Activated naive CD4-positive, alpha-beta T cell treated with anti-CD3 and anti-CD28 coated beads, Interleukin-2, amount 50 U/mL, for 16 hours (primary cell): Measurements from ENCODE around the gene PTAR1.
A peak's percentile ranks its signal among the peaks of the same experiment; 100 is the strongest.

Experiments
- DNase-seq: peaks from one replicate; pipeline ENCODE4 v3.0.0-alpha.2; 2020

Gene PTAR1

DNA sequence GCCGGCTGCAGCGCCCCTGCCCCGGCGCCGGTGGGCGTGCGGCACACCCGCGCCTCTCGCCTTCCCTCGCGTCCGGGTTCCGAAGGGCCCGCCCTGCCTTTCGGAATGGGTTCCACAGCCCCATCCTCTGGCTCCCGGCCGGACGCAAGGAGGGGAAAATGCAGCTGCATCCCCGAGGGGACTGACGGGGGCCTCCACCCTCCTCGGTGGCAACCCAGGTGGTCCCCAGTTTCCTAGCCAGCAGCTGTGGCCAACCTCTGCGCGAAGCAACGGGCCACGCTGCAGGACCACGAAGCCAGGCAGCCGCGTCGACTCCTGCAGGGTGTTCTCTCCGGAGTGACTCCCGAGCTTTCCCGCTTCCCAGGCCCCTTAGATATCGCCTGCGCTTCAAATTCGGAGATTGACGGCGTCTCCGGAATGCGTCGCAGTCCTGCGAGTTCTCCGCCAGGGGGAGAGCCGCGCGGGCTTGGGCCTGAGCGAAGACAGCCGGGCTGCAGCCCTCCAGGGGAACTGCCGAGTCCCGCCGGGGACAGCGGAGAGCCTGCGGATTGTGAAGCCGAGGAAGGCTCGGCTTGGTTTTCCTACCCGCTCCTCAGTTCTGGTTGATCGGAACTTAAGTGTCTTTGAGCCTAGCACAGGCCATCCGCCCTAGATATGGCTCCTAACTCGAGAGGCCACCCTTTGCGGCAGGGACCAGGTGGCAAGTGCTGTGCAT is 87.1 kb downstream of the PTAR1 start:
- peak; percentile 78 for DNase-seq

DNA sequence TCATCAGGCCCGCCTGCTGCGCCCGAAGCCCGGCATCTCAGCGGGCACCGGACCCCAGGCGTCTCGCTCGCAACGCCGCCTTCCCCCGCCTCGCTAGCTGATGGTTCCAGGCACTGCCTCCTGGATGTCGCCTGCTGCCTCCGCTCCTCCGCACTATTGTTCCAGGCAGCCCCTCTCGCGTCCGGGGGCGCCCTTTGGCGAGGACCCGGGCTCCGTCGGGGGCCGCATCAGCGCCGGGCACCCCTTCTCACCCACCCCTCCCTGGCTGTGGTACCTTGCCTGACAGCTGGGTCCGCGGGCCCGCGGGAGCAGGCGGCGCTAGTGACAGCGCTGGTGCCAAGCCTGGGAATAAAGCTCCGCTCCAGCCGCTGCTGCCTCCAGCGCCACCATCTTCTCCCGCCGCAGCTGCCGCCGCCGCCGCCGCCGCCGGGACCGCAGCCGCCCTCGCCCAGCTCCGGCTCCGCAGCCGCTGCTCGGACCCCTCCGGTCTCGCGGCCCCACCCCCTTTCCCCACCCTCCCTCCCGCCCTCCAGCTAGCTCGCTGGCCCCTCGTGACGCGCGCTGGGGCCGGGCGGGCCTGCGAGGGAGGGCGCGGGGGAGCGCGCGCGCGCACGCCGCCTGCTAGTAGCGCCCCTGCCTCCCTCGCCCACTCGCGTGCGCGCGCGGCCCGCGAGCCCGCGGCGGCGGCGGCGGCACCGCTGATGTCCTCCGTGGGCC is 87.8 kb downstream of the PTAR1 start, which contains the start of gene APBA1:
Gene APBA1 (minus strand): TSS at position 493 of the 717 bp plus-strand sequence.
- DNase-seq = peak; percentile 67

DNA sequence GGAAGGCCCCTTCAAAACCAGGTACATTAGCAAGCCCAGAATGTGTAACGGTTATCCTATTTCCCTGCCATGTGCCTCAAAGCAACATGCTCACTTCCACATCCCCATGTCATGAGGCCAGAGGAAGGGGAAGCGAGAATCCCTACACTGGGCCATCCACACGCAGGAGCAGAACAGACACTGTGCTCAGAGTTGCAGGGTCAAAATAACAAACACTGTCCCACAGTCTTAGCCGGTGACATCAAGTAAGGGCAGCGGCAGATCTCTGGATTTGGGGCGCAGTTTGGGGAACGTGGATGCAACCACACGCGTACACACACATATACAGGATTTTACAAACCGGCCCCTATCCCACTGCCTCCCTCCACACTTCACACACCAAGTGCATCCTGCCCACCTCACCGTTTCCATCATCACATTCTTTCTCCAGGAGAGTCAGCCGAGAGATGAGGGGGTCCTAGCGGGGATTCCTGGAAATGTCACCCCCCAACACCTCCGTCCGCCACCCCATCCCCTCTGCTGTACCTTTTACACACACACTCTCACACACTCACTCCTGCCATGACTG is 88.4 kb downstream of the PTAR1 start:
- no peak for DNase-seq

- no peak for DNase-seq
These were observed 92.5 kb downstream of the PTAR1 start for GRCh38 chr9:69667306-69667705.

DNA sequence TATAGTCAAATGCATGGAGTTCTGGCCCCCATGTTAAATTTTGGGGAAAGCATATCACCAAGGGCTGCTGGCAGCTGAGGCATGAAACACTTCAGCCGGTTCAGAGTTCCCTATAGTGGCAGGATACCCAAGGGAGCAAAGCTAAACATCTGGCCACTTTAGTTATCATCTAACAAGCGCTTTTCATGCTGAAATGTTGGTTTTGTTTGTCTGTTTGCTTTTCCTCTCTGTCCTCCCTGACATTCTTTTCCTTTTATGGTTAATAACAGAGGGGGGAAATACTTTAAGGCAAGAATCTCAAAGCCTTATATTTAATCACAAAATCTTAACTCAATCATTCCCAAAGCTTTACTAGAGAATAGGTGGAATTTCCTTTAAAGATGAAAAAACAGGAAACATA is 99.5 kb downstream of the PTAR1 start:
- no peak for DNase-seq
